Osteoblast (primary cell): ENCODE data around the gene HSD17B8. TPM values are rescaled to one million over a fixed set of nuclear protein-coding genes. Genes with fewer than 3 reads are reported as not detected.

Experiments
- DNase-seq: peaks from one replicate; pipeline ENCODE4 v3.0.0; 2011; ENCODE audit warnings: low spot score, mixed read lengths; ENCODE audit not compliant: insufficient read length; ENCODE audit errors: missing footprints
- H2AFZ ChIP-seq: 2 replicates; pipeline ENCODE4 v1.6.0; 2011; ENCODE audit warnings: mild to moderate bottlenecking, low read length
- H3K27ac ChIP-seq: 2 replicates; pipeline ENCODE4 v1.5.1; 2011; ENCODE audit warnings: mild to moderate bottlenecking, low read depth, low read length, moderate library complexity
- H3K27me3 ChIP-seq: 2 replicates; pipeline ENCODE4 v1.6.0; 2012; ENCODE audit warnings: mild to moderate bottlenecking, control low read depth, inconsistent platforms, low read length, moderate library complexity; ENCODE audit not compliant: insufficient read depth
- H3K36me3 ChIP-seq: 2 replicates; pipeline ENCODE4 v1.5.1; 2011; ENCODE audit warnings: mild to moderate bottlenecking, low read length, control low read depth, moderate library complexity; ENCODE audit not compliant: insufficient read depth
- H3K4me1 ChIP-seq: 2 replicates; pipeline ENCODE4 v1.5.1; 2011; ENCODE audit warnings: mild to moderate bottlenecking, low read length, control low read depth, moderate library complexity; ENCODE audit not compliant: insufficient read depth
- H3K4me2 ChIP-seq: 2 replicates; pipeline ENCODE4 v1.6.0; 2011; ENCODE audit warnings: mild to moderate bottlenecking, low read length; ENCODE audit not compliant: insufficient read depth
- H3K4me3 ChIP-seq: fragments of 200-600 bp; sonication (generic); 3 replicates; pipeline ENCODE4 v1.5.1; 2012; ENCODE audit warnings: mild to moderate bottlenecking, low read length, inconsistent platforms; ENCODE audit not compliant: insufficient read depth
- H3K79me2 ChIP-seq: 2 replicates; pipeline ENCODE4 v1.6.0; 2012; ENCODE audit warnings: mild to moderate bottlenecking, low read length, control low read depth, inconsistent platforms; ENCODE audit not compliant: insufficient read depth
- H3K9me3 ChIP-seq: 2 replicates; pipeline ENCODE4 v1.5.1; 2011; ENCODE audit warnings: low read depth, low read length, control low read depth
- H4K20me1 ChIP-seq: 2 replicates; pipeline ENCODE4 v1.6.0; 2012; ENCODE audit warnings: mild to moderate bottlenecking, low read length, control low read depth; ENCODE audit not compliant: insufficient read depth
- CTCF ChIP-seq: IDR thresholded peaks from 2 replicates; pipeline ENCODE4 v1.5.1; 2011; ENCODE audit warnings: mild to moderate bottlenecking, low read depth, low read length, moderate library complexity; ENCODE audit errors: extremely low read depth
- total RNA-seq: library from RNA; depleted of rRNA; stranded (reverse); fragments of >200 nt; gene quantifications from 2 replicates; pipeline ENCODE4 v1.2.3, GENCODE V29; 2012

The HSD17B8 gene
- total RNA-seq, 1 donor: 3.3 TPM

- Histone ChIP-seq H3K27me3 (no peaks in the 10 kb centered on the region), H3K4me2 (no peak overlapping the region), H2AFZ (no peak overlapping the region), H4K20me1 (no peaks in the 10 kb centered on the region), H3K9me3 (no peaks in the 10 kb centered on the region), H3K79me2 (no peaks in the 10 kb centered on the region), H3K36me3 (no peaks in the 10 kb centered on the region), H3K4me1 (no peaks in the 10 kb centered on the region), H3K27ac (no peak overlapping the region), H3K4me3 (no peak overlapping the region)
- no peak for TF ChIP-seq CTCF
- peak; percentile 84 for DNase-seq
Measured at GRCh38 chr6:33170176-33171015, 34.1 kb upstream of the HSD17B8 start.

GRCh38 chr6:33171016-33171879, 33.2 kb upstream of the HSD17B8 start:
- Histone ChIP-seq H3K4me2 (no peak overlapping the region), H3K27me3 (no peaks in the 10 kb centered on the region), H3K4me1 (no peaks in the 10 kb centered on the region), H3K9me3 (no peaks in the 10 kb centered on the region), H3K4me3 (no peak overlapping the region), H3K27ac (no peak overlapping the region), H3K79me2 (no peaks in the 10 kb centered on the region), H3K36me3 (no peaks in the 10 kb centered on the region), H2AFZ (no peak overlapping the region), H4K20me1 (no peaks in the 10 kb centered on the region)
- DNase-seq: peak; percentile 75
- TF ChIP-seq CTCF: no peak

DNA sequence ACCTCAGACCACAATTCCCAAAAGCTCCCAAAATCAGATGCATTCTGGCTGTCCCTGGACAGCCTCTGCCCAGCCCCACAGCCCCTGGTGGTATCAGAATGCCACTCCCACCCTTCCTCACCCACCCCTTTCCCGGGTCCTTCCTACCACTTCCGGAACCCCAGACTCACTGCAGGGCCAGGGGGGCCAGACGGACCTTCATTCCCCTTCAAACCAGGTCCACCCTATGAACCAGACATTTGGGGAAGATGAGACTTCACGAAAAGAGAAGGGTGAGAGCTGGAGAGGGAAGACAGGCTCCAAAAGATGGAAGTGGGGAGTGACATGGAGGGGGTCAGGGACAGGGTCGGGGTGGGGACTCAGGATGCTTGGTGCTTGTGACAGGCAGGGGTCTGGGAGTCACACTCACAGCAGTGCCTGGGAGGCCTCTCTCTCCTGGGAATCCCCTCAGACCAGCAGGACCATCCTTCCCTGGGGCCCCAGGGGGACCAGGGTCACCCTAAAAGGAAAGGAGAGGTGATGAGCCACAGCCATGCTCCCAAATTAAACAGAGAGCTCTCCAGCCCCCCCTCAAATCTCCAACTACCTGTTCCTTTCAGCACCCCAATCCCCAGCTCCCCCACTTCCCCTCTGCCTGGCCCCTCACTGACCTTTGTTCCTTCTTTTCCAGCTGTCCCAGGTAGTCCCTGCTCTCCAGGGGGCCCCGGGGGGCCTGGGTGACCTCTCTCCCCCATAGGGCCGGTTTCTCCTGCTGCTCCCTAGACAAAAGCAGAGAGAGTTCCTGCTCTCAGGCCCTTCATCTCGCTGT, 32.4 kb upstream of the HSD17B8 start:
- peak; percentile 76 for DNase-seq
- Histone ChIP-seq H3K9me3 (no peaks in the 10 kb centered on the region), H3K4me1 (no peaks in the 10 kb centered on the region), H3K4me3 (no peak overlapping the region), H2AFZ (no peak overlapping the region), H4K20me1 (no peaks in the 10 kb centered on the region), H3K79me2 (no peaks in the 10 kb centered on the region), H3K4me2 (no peak overlapping the region), H3K27me3 (no peaks in the 10 kb centered on the region), H3K36me3 (no peaks in the 10 kb centered on the region), H3K27ac (no peak overlapping the region)
- TF ChIP-seq CTCF: no peak
